ENCODE measurements around the gene SYNGR2.
A peak's percentile ranks its signal among the peaks of the same experiment; 100 is the strongest.

SYNGR2 gene

GRCh38 chr17:78168242-78168902 is at the start of gene SYNGR2:
Gene SYNGR2 (plus strand): TSS chr17:78168581. CDS start chr17:78168617, 36 bp downstream.
- no peak for TF ChIP-seq FOXK2 (IDR thresholded peaks at IDR 0.05)
- TF ChIP-seq SUZ12 (IDR thresholded peaks at IDR 0.05), result no peak
- no peak for TF ChIP-seq ELF4 (IDR thresholded peaks at IDR 0.05)
- no peak for TF ChIP-seq FOXA1 (IDR thresholded peaks at IDR 0.05)
- peak; percentile 42 for TF ChIP-seq ARNT (IDR thresholded peaks at IDR 0.05)
- TF ChIP-seq TARDBP (IDR thresholded peaks at IDR 0.05), result no peak
- peak; percentile 86; the same call in 1 of the 2 replicates for TF ChIP-seq LEF1 (IDR thresholded peaks at IDR 0.05; ENCODE audit: borderline replicate concordance)
- TF ChIP-seq PKNOX1 (IDR thresholded peaks at IDR 0.05), result no peak
- peak; percentile 76; the same call in 1 of the 2 replicates for TF ChIP-seq FOXM1 (IDR thresholded peaks at IDR 0.05; ENCODE audit: borderline replicate concordance)
- TF ChIP-seq ZNF384 (IDR thresholded peaks at IDR 0.05), result no peak
- TF ChIP-seq NFRKB (IDR thresholded peaks at IDR 0.05), result no peak
- no peak for TF ChIP-seq L3MBTL2 (conservative IDR thresholded peaks at IDR 0.05)

GRCh38 chr17:78118801-78119241 is 49.6 kb upstream of the SYNGR2 start:
- CTCF ChIA-PET, result no interaction called here
- no peak for DNase-seq (ENCODE audit: extremely low spot score)
- TF ChIP-seq TARDBP (IDR thresholded peaks at IDR 0.05) (no peak), LEF1 (IDR thresholded peaks at IDR 0.05; ENCODE audit: borderline replicate concordance) (no peak), L3MBTL2 (conservative IDR thresholded peaks at IDR 0.05) (no peak), BHLHE40 (IDR thresholded peaks at IDR 0.05; ENCODE audit: borderline replicate concordance) (no peak), SP1 (IDR thresholded peaks at IDR 0.05) (no peak), SUZ12 (IDR thresholded peaks at IDR 0.05) (no peak), CTBP1 (IDR thresholded peaks at IDR 0.05; ENCODE audit: borderline replicate concordance) (no peak), ELF4 (IDR thresholded peaks at IDR 0.05) (no peak), ZNF384 (IDR thresholded peaks at IDR 0.05) (no peak), FOXA1 (IDR thresholded peaks at IDR 0.05) (no peak)
- POLR2A ChIA-PET, result interaction anchor here (1.0 kb wide), 1 partner anchor 9 kb away, joined by 3 read pairs; no protein-coding TSS in a partner anchor

More at GRCh38 chr17:78168242-78168902, at the start of gene SYNGR2:
- DNase-seq (ENCODE audit: extremely low spot score), result peak; percentile 97
- CTCF ChIA-PET, result no interaction called here
- POLR2A ChIA-PET, result interaction anchor here (1.0 to 4.0 kb wide), 2 partner anchors 12 to 19 kb away, joined by 4 to 31 read pairs; partner anchors contain the start of genes AFMID and TK1

GRCh38 chr17:78120537-78120936 is 47.8 kb upstream of the SYNGR2 start:
- CTCF ChIA-PET, result no interaction called here
- DNase-seq (ENCODE audit: extremely low spot score), result no peak
- TF ChIP-seq ZNF384 (IDR thresholded peaks at IDR 0.05) (no peak), HDGF (IDR thresholded peaks at IDR 0.05; ENCODE audit: borderline replicate concordance) (no peak), ELF4 (IDR thresholded peaks at IDR 0.05) (no peak), LEF1 (IDR thresholded peaks at IDR 0.05; ENCODE audit: borderline replicate concordance) (no peak), ARNT (IDR thresholded peaks at IDR 0.05) (no peak), FOXK2 (IDR thresholded peaks at IDR 0.05) (no peak), TARDBP (IDR thresholded peaks at IDR 0.05) (no peak), SUZ12 (IDR thresholded peaks at IDR 0.05) (no peak), FOXA1 (IDR thresholded peaks at IDR 0.05) (no peak), L3MBTL2 (conservative IDR thresholded peaks at IDR 0.05) (no peak), FOXM1 (IDR thresholded peaks at IDR 0.05; ENCODE audit: borderline replicate concordance) (no peak), SP1 (IDR thresholded peaks at IDR 0.05) (no peak), PKNOX1 (IDR thresholded peaks at IDR 0.05) (no peak), BHLHE40 (IDR thresholded peaks at IDR 0.05; ENCODE audit: borderline replicate concordance) (no peak), CTBP1 (IDR thresholded peaks at IDR 0.05; ENCODE audit: borderline replicate concordance) (no peak), NFRKB (IDR thresholded peaks at IDR 0.05) (no peak)
- POLR2A ChIA-PET, result interaction anchor here (0.8 kb wide), 1 partner anchor 51 kb away, joined by 3 read pairs; no protein-coding TSS in a partner anchor

- CTCF ChIA-PET, result interaction anchor here (0.7 kb wide), 1 partner anchor 16 kb away, joined by 3 read pairs; no protein-coding TSS in a partner anchor
- POLR2A ChIA-PET, result interaction anchor here (0.8 kb wide), 1 partner anchor 51 kb away, joined by 3 read pairs; no protein-coding TSS in a partner anchor
Observed at GRCh38 chr17:78120971-78121800, 47.2 kb upstream of the SYNGR2 start.

More at GRCh38 chr17:78120971-78121800, 47.2 kb upstream of the SYNGR2 start:
- TF ChIP-seq TARDBP (IDR thresholded peaks at IDR 0.05), result no peak
- no peak for TF ChIP-seq ZNF384 (IDR thresholded peaks at IDR 0.05)
- no peak for TF ChIP-seq PKNOX1 (IDR thresholded peaks at IDR 0.05)
- TF ChIP-seq BHLHE40 (IDR thresholded peaks at IDR 0.05; ENCODE audit: borderline replicate concordance), result no peak
- TF ChIP-seq FOXA1 (IDR thresholded peaks at IDR 0.05), result no peak
- no peak for TF ChIP-seq NFRKB (IDR thresholded peaks at IDR 0.05)
- no peak for TF ChIP-seq ELF4 (IDR thresholded peaks at IDR 0.05)
- no peak for TF ChIP-seq SUZ12 (IDR thresholded peaks at IDR 0.05)
- TF ChIP-seq L3MBTL2 (conservative IDR thresholded peaks at IDR 0.05), result no peak
- DNase-seq (ENCODE audit: extremely low spot score), result no peak

Measured in HEK293T (cell line).